Fibroblast of villous mesenchyme (primary cell): ENCODE data around the gene RBM23. TPM values are rescaled to one million over a fixed set of nuclear protein-coding genes. Genes with fewer than 3 reads are reported as not detected.

ENCODE experiments used
- DNase-seq: peaks from one replicate; pipeline ENCODE4 v3.0.0-alpha.2; 2010; ENCODE audit warnings: low read depth
- H3K4me3 ChIP-seq: 2 replicates; pipeline ENCODE4 v1.5.1; 2011; ENCODE audit warnings: low read depth, mild to moderate bottlenecking, low read length
- CTCF ChIP-seq: IDR thresholded peaks from 2 replicates; pipeline ENCODE4 v1.5.1; 2012; ENCODE audit warnings: low read depth, mild to moderate bottlenecking, low read length; ENCODE audit not compliant: insufficient read depth
- total RNA-seq: library from RNA; depleted of rRNA; stranded (reverse); fragments of >200 nt; gene quantifications from 2 replicates; pipeline ENCODE4 v1.2.3, GENCODE V29; 2012

RBM23 gene
- total RNA-seq, 1 donor: 60.9 TPM

GRCh38 chr14:22903742-22904087 lies 15.2 kb downstream of the RBM23 start:
- no peak for DNase-seq
- H3K4me3 ChIP-seq: no peak overlapping the region
- TF ChIP-seq CTCF: no peak

- TF ChIP-seq CTCF: no peak
- no peak overlapping the region for H3K4me3 ChIP-seq
- no peak for DNase-seq
These were observed 17.1 kb downstream of the RBM23 start for GRCh38 chr14:22901799-22902198.

DNA sequence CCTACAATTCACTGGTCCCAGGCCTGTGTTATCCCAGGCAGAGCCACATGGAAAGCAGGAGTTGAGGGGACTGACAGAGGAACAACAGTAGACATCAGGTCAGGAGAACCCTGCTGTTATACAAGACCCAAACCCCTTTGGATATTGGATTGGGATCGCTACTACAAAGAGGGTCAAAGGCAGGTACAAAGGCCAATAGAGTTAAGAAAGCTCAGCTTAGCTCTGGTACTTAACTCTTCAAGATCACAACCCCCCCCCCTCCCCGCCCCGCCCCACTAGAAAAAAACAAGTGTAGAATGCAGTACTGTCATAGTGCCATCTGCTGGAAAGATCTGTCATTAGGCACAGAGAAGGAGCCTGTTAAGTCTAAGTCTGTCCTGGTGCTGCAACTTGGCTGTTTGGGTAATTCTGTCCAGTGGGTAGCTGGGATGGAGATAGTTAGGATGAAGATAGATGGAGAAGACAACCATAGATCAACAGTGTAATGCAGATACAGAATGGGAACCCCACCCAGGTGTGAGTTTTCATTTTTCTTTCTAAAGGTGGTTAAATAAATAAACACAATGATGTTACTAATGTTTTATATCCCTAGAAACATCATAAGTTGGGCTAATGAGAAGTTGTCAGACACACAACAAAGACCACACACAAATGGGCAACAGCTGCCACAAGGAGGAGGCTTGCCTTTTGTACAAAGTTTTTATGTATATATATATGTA lies 18.7 kb downstream of the RBM23 start:
- H3K4me3 ChIP-seq: no peak overlapping the region
- peak; percentile 79 for DNase-seq
- peak; percentile 62 for TF ChIP-seq CTCF

DNA sequence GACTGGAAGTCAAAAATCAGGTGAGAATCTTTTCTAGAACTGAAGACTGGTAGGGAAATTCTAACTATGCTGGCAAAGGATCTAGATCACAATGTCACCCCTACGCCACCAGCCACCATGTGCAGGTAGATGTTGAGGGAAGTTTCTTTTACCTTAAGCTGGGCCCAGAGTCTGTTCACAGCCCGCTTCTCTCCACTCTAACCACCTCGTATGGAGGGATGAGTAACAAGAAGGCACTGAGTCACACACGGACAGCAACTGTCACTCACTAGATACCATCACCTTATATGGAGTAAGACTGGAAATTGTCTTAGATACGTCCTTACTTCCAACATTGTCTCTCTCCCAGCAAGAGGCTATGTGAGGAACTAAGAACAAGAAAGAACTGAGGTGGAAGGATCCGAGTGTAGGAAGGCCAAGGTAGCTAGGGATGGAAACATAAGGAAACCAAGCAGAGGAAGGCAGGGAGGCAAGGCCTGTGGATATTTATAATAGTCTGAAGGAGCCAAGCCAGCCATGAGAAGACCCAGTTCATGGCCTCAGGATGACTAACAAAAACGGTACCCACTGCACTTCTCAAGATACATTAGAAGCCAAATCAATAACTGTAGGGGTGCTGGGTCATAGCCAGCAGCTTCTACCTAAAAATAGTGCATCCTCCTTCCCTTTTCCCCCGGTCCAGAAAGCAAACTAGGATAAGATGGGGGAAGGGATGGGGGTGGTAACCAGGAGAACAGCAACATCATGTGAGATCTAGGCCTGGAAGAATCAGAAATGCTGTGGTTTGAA lies 20.5 kb downstream of the RBM23 start:
- no peak for TF ChIP-seq CTCF
- H3K4me3 ChIP-seq: no peak overlapping the region
- peak; percentile 64 for DNase-seq

DNA sequence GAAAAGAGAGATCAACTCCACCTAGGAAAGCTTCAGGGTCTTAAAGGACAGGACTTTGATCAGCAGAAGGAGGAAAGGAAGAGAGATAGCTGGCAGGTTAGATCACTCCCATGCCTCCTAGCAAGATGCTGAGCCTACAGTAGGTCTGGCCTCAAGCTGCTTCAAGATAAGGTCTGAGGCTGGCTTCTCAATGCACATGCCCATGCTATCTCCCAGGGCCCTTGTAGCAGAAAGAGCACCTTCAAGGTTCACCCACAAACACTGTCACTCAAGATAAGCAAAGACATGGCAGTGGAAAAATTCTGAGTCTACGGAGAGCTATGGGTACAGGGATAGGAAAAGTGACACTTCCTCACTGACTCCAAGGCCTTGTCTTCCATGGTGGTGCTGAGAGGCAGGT lies 21.6 kb downstream of the RBM23 start:
- TF ChIP-seq CTCF: no peak
- no peak overlapping the region for H3K4me3 ChIP-seq
- DNase-seq: no peak

- no peak for TF ChIP-seq CTCF
- DNase-seq: no peak
- no peak overlapping the region for H3K4me3 ChIP-seq
These were observed 22.2 kb downstream of the RBM23 start for GRCh38 chr14:22896760-22897159.
